ENCODE results near the gene CELF4.

Gene CELF4

GRCh38 chr18:37527395-37527794, 38.2 kb downstream of the CELF4 start:
- DNase-seq (ENCODE audit: low read depth, low spot score), result no peak
- WGBS (ENCODE audit: insufficient coverage, insufficient read length), result no CpG with 5 or more reads among the region's 3 CpGs
- Histone ChIP-seq H3K27me3 (ENCODE audit: control insufficient read depth, insufficient read depth, low read length) (peaks cover 4% of the 10 kb centered on the region; the same call in 1 of the 2 replicates), H3K4me3 (ENCODE audit: low read length) (no peak overlapping the region), H3K27ac (ENCODE audit: low read length) (no peak overlapping the region), H3K9me3 (ENCODE audit: control insufficient read depth, insufficient read depth, low read length) (no peaks in the 10 kb centered on the region), H3K36me3 (ENCODE audit: control insufficient read depth, insufficient read depth, low read length) (no peaks in the 10 kb centered on the region), H3K4me1 (ENCODE audit: control insufficient read depth, insufficient read depth, low read length) (peaks cover 5% of the 10 kb centered on the region; the same call in 1 of the 2 replicates)

GRCh38 chr18:37525262-37525585, 40.4 kb downstream of the CELF4 start:
- Histone ChIP-seq H3K9me3 (ENCODE audit: control insufficient read depth, insufficient read depth, low read length) (no peaks in the 10 kb centered on the region), H3K4me1 (ENCODE audit: control insufficient read depth, insufficient read depth, low read length) (peaks cover 5% of the 10 kb centered on the region; the same call in 1 of the 2 replicates), H3K36me3 (ENCODE audit: control insufficient read depth, insufficient read depth, low read length) (no peaks in the 10 kb centered on the region), H3K4me3 (ENCODE audit: low read length) (no peak overlapping the region), H3K27me3 (ENCODE audit: control insufficient read depth, insufficient read depth, low read length) (peaks cover 4% of the 10 kb centered on the region; the same call in 1 of the 2 replicates), H3K27ac (ENCODE audit: low read length) (no peak overlapping the region)
- no CpG with 5 or more reads among the region's 8 CpGs for whole genome bisulfite sequencing (ENCODE audit: insufficient coverage, insufficient read length)
- no peak for DNase-seq (ENCODE audit: low read depth, low spot score)

DNA sequence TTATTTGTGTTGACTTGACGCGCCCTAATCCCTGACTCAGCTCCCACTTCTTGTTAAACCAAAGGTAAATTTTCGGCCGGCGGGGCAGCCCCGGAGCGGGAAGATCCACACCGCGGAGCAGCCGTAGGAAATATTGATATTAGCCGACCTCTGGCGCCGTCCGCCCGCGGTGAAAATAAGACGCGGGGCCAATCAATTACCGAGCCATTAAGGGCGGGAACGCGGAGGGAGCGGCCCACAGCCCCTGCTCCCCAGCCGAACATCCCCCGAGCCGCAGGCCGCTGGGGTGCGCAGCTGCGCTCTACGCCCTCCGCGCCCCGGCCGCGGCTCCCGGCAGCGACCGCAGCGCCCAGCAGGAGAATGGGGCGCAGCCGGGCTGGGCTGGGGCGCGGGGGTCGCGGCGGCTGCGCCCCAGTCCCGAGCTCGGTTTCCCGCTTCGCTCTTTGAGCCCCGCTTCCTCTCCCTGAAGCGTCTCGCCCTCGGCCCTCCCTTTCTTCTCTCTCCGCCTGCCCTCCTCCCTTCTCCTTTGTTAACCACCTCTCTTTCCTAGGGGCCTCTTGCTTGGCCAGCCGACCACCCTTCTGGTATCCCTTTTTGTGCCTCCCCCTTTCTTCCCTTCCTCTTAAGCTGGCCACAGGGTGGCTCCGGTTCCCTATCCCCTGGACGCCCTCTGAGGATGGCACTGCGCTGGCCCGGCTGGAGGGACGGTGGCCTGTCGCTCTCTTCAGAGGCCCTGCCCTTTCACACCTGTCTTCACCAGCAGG, 40.9 kb downstream of the CELF4 start:
- no CpG with 5 or more reads among the region's 63 CpGs for WGBS (ENCODE audit: insufficient coverage, insufficient read length)
- Histone ChIP-seq H3K36me3 (ENCODE audit: control insufficient read depth, insufficient read depth, low read length) (no peaks in the 10 kb centered on the region), H3K4me3 (ENCODE audit: low read length) (peak overlapping the region; percentile 27; the same call in 1 of the 2 replicates), H3K4me1 (ENCODE audit: control insufficient read depth, insufficient read depth, low read length) (peaks cover 5% of the 10 kb centered on the region; the same call in 1 of the 2 replicates), H3K9me3 (ENCODE audit: control insufficient read depth, insufficient read depth, low read length) (no peaks in the 10 kb centered on the region), H3K27me3 (ENCODE audit: control insufficient read depth, insufficient read depth, low read length) (peaks cover 4% of the 10 kb centered on the region; the same call in 1 of the 2 replicates), H3K27ac (ENCODE audit: low read length) (no peak overlapping the region)
- no peak for DNase-seq (ENCODE audit: low read depth, low spot score)

- Histone ChIP-seq H3K36me3 (ENCODE audit: control insufficient read depth, insufficient read depth, low read length) (no peaks in the 10 kb centered on the region), H3K4me1 (ENCODE audit: control insufficient read depth, insufficient read depth, low read length) (peaks cover 5% of the 10 kb centered on the region; the same call in 1 of the 2 replicates), H3K9me3 (ENCODE audit: control insufficient read depth, insufficient read depth, low read length) (no peaks in the 10 kb centered on the region), H3K27me3 (ENCODE audit: control insufficient read depth, insufficient read depth, low read length) (peaks cover 4% of the 10 kb centered on the region; the same call in 1 of the 2 replicates), H3K27ac (ENCODE audit: low read length) (no peak overlapping the region), H3K4me3 (ENCODE audit: low read length) (no peak overlapping the region)
- WGBS (ENCODE audit: insufficient coverage, insufficient read length), result no CpG with 5 or more reads among the region's 10 CpGs
- DNase-seq (ENCODE audit: low read depth, low spot score), result no peak
Observed at GRCh38 chr18:37524139-37524497, 41.5 kb downstream of the CELF4 start.

DNA sequence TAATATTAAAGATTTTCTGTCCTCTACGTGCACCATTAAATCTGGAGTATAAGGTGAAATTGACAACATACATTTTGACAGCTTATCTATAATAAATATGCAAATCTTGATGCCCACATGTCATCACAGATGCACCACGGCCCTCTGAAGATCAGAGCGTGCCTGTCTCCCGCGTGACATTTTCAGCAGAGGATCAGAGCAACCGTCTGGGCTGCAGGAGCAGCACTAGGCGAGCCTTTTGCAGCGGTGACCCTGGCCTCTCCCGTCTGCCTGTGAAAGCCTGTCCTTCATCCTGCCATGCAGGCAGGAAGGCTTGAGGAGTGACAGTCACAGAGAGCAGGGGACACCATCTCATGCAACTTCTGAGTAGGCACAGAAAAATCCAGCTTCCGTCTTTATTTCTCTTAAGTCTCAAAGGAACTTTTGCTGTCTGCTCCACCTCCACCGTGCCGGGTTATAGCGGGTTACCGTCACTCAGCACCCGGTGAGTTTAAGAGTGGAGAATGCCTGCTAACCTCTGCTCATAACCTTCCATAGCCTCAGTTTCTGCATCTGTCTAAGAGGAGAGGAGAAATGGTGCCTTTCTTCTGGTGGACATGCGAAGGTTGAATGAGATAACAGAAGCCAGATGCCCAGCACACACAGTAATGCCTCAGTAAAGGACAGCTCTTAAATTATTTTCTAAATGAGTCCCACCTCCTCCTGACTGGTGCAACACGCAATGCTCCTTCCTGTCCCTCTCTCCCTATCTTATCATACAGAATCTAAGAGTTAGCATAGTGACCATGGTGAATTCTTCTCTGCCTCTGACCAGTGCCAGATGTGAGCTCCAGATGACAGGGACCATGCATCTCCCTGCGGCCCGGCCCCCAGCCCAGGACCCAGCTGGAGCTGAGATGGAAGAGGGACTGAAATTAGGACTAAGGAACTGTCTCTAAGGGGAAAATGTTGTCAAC, 43.8 kb downstream of the CELF4 start:
- H3K36me3 ChIP-seq (ENCODE audit: control insufficient read depth, insufficient read depth, low read length), result no peaks in the 10 kb centered on the region
- H3K9me3 ChIP-seq (ENCODE audit: control insufficient read depth, insufficient read depth, low read length), result no peaks in the 10 kb centered on the region
- H3K4me3 ChIP-seq (ENCODE audit: low read length), result no peak overlapping the region
- no CpG with 5 or more reads among the region's 19 CpGs for WGBS (ENCODE audit: insufficient coverage, insufficient read length)
- H3K4me1 ChIP-seq (ENCODE audit: control insufficient read depth, insufficient read depth, low read length), result peaks cover 5% of the 10 kb centered on the region; the same call in 1 of the 2 replicates
- no peak overlapping the region for H3K27ac ChIP-seq (ENCODE audit: low read length)
- peaks cover 4% of the 10 kb centered on the region; the same call in 1 of the 2 replicates for H3K27me3 ChIP-seq (ENCODE audit: control insufficient read depth, insufficient read depth, low read length)
- DNase-seq (ENCODE audit: low read depth, low spot score), result no peak

DNA sequence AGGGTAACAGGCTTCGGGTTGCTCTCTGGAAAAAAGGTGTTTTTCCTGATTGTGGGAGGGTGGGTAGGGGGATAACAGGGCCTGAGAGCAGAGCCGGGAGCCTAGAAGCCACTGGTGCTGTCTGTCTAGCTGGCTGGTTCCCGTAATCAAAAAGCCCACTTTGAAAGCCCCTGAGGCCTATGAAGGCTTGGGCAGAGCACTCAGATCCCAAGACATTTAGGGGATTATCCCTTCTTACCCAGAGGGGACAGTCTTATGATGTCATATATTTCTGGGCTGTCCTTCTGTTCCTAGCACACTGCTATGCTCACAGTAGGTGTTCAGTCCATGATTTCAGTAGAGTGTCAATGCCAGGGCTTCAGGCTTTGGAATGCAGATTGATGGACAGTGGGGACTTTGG, 45.1 kb downstream of the CELF4 start:
- no CpG with 5 or more reads among the region's 3 CpGs for WGBS (ENCODE audit: insufficient coverage, insufficient read length)
- H3K27ac ChIP-seq (ENCODE audit: low read length), result no peak overlapping the region
- no peaks in the 10 kb centered on the region for H3K36me3 ChIP-seq (ENCODE audit: control insufficient read depth, insufficient read depth, low read length)
- no peak overlapping the region for H3K4me3 ChIP-seq (ENCODE audit: low read length)
- peaks cover 2% of the 10 kb centered on the region; the same call in 1 of the 2 replicates for H3K4me1 ChIP-seq (ENCODE audit: control insufficient read depth, insufficient read depth, low read length)
- no peaks in the 10 kb centered on the region for H3K9me3 ChIP-seq (ENCODE audit: control insufficient read depth, insufficient read depth, low read length)
- peaks cover 4% of the 10 kb centered on the region; the same call in 1 of the 2 replicates for H3K27me3 ChIP-seq (ENCODE audit: control insufficient read depth, insufficient read depth, low read length)
- DNase-seq (ENCODE audit: low read depth, low spot score), result no peak

GRCh38 chr18:37519510-37520135, 46.0 kb downstream of the CELF4 start:
- H3K27ac ChIP-seq (ENCODE audit: low read length), result no peak overlapping the region
- WGBS (ENCODE audit: insufficient coverage, insufficient read length), result no CpG with 5 or more reads among the region's 9 CpGs
- peaks cover 4% of the 10 kb centered on the region; the same call in 1 of the 2 replicates for H3K27me3 ChIP-seq (ENCODE audit: control insufficient read depth, insufficient read depth, low read length)
- no peak overlapping the region for H3K4me3 ChIP-seq (ENCODE audit: low read length)
- H3K36me3 ChIP-seq (ENCODE audit: control insufficient read depth, insufficient read depth, low read length), result no peaks in the 10 kb centered on the region
- no peaks in the 10 kb centered on the region; the same call in 1 of the 2 replicates for H3K4me1 ChIP-seq (ENCODE audit: control insufficient read depth, insufficient read depth, low read length)
- no peak for DNase-seq (ENCODE audit: low read depth, low spot score)
- no peaks in the 10 kb centered on the region for H3K9me3 ChIP-seq (ENCODE audit: control insufficient read depth, insufficient read depth, low read length)

DNA sequence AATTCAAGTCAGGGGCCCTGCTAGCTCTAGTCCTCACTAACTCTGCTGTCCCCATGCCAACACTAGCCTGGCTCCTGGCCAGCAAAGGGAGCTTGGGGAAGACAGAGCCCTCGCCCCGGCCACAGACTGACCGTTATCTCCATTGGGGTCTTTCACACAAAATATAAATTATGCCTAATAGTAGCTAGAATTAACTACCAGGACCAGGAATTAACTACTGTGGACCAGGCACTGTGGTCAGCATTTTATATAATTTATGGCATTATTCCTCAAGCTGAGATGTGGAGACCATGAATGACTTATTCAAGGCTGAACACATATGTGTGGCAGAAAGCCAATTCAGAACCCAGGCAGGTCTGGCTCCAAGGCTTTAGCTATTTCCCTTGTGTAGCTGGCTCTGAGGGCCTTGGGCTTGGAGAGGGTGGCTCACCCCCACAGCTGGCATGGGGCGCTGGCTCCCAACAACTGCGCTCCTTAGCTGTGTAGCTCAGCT, 49.2 kb downstream of the CELF4 start:
- no peaks in the 10 kb centered on the region; the same call in 1 of the 2 replicates for H3K4me1 ChIP-seq (ENCODE audit: control insufficient read depth, insufficient read depth, low read length)
- WGBS (ENCODE audit: insufficient coverage, insufficient read length), result no CpG with 5 or more reads among the region's 5 CpGs
- no peaks in the 10 kb centered on the region for H3K36me3 ChIP-seq (ENCODE audit: control insufficient read depth, insufficient read depth, low read length)
- H3K4me3 ChIP-seq (ENCODE audit: low read length), result no peak overlapping the region
- no peaks in the 10 kb centered on the region for H3K9me3 ChIP-seq (ENCODE audit: control insufficient read depth, insufficient read depth, low read length)
- H3K27me3 ChIP-seq (ENCODE audit: control insufficient read depth, insufficient read depth, low read length), result no peaks in the 10 kb centered on the region
- DNase-seq (ENCODE audit: low read depth, low spot score), result no peak
- no peak overlapping the region for H3K27ac ChIP-seq (ENCODE audit: low read length)

DNA sequence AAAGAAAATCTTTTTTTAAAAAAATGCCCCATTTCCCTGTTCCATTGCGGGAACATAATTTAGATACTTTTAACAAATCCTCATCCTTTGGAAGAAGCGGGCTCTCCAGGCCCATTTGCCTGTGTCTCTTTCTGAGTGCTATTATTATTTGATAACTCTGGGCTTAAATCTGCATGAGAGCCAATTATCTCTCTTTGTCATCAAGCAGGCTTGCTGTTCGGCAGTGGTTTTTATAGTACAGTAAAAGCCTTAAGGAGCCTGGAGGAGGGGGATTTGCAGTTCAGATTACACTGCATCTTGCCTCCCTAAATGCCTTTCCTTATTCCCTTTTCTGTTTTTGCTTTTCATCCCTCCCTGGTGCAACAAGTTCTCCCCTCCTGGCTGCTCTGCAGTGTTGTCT, 50.6 kb downstream of the CELF4 start:
- no peak overlapping the region for H3K27ac ChIP-seq (ENCODE audit: low read length)
- H3K9me3 ChIP-seq (ENCODE audit: control insufficient read depth, insufficient read depth, low read length), result no peaks in the 10 kb centered on the region
- H3K4me3 ChIP-seq (ENCODE audit: low read length), result no peak overlapping the region
- WGBS (ENCODE audit: insufficient coverage, insufficient read length), result no CpG with 5 or more reads among the region's 3 CpGs
- no peak for DNase-seq (ENCODE audit: low read depth, low spot score)
- no peaks in the 10 kb centered on the region for H3K36me3 ChIP-seq (ENCODE audit: control insufficient read depth, insufficient read depth, low read length)
- H3K27me3 ChIP-seq (ENCODE audit: control insufficient read depth, insufficient read depth, low read length), result no peaks in the 10 kb centered on the region
- no peaks in the 10 kb centered on the region; the same call in 1 of the 2 replicates for H3K4me1 ChIP-seq (ENCODE audit: control insufficient read depth, insufficient read depth, low read length)

DNA sequence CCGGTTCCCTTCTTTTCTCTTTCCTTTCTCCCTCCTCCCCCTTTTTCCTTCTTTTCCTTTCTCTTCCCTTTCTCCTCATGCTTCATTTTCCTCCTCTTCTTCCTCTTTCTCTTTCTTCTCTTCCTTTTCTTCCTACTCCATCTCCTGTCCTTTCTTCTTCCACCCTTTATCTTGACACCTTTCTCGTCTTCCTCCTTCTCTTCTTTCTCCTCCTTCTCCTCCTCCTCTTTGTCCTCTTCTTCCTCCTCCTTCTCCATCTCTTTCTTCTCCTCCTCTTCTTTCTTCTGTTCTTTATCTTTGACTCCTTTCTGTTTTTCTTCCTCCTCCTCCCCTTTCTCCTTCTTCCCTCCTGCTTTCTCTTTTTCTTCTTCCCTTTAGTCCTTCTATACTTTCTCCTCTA, 53.2 kb downstream of the CELF4 start:
- H3K9me3 ChIP-seq (ENCODE audit: control insufficient read depth, insufficient read depth, low read length), result no peaks in the 10 kb centered on the region
- H3K27ac ChIP-seq (ENCODE audit: low read length), result no peak overlapping the region
- no peaks in the 10 kb centered on the region for H3K27me3 ChIP-seq (ENCODE audit: control insufficient read depth, insufficient read depth, low read length)
- WGBS (ENCODE audit: insufficient coverage, insufficient read length), result no CpG with 5 or more reads among the region's 2 CpGs
- H3K4me3 ChIP-seq (ENCODE audit: low read length), result no peak overlapping the region
- DNase-seq (ENCODE audit: low read depth, low spot score), result no peak
- no peaks in the 10 kb centered on the region for H3K36me3 ChIP-seq (ENCODE audit: control insufficient read depth, insufficient read depth, low read length)
- no peaks in the 10 kb centered on the region; the same call in 1 of the 2 replicates for H3K4me1 ChIP-seq (ENCODE audit: control insufficient read depth, insufficient read depth, low read length)
